Epithelial cell of esophagus (primary cell): ENCODE data around the gene ADORA1.

ENCODE experiments used
- DNase-seq: peaks from one replicate; pipeline ENCODE4 v3.0.0; 2010; ENCODE audit warnings: low read depth
- H3K4me3 ChIP-seq: 2 replicates; pipeline ENCODE4 v1.5.1; 2011; ENCODE audit warnings: mild to moderate bottlenecking, low read length, control low read depth
- TF ChIP-seq, protein P1 (sequence below): IDR thresholded peaks from 2 replicates; pipeline ENCODE4 v1.5.1; 2011; ENCODE audit warnings: low read depth, mild to moderate bottlenecking, low read length, control low read depth, inconsistent platforms; ENCODE audit not compliant: insufficient read depth; ENCODE audit errors: missing control alignments

Gene ADORA1

DNA sequence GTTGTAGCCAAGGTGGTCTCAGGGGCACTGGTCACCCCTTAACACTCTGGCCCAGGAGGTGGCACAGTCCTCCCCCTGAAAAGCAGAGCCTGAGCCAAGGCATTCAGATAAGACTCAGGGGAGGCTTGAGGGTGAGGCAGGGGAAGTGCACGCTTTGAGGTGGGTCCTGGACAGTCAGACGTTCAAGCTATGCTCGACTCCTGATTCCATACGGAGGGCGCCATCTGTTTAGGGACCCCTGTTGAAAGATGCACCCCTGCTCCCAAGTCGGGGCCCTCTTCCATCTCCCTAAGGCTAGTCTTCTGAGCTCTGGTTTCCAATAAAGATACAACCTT, 71.9 kb downstream of the ADORA1 start:
- no peak for DNase-seq
- TF ChIP-seq, protein P1, sequence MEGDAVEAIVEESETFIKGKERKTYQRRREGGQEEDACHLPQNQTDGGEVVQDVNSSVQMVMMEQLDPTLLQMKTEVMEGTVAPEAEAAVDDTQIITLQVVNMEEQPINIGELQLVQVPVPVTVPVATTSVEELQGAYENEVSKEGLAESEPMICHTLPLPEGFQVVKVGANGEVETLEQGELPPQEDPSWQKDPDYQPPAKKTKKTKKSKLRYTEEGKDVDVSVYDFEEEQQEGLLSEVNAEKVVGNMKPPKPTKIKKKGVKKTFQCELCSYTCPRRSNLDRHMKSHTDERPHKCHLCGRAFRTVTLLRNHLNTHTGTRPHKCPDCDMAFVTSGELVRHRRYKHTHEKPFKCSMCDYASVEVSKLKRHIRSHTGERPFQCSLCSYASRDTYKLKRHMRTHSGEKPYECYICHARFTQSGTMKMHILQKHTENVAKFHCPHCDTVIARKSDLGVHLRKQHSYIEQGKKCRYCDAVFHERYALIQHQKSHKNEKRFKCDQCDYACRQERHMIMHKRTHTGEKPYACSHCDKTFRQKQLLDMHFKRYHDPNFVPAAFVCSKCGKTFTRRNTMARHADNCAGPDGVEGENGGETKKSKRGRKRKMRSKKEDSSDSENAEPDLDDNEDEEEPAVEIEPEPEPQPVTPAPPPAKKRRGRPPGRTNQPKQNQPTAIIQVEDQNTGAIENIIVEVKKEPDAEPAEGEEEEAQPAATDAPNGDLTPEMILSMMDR, result no peak
- H3K4me3 ChIP-seq, result no peak overlapping the region

- TF ChIP-seq, protein P1, result no peak
- no peak overlapping the region for H3K4me3 ChIP-seq
- peak; percentile 88 for DNase-seq
Observed at GRCh38 chr1:203199816-203200571, 72.5 kb downstream of the ADORA1 start.

DNA sequence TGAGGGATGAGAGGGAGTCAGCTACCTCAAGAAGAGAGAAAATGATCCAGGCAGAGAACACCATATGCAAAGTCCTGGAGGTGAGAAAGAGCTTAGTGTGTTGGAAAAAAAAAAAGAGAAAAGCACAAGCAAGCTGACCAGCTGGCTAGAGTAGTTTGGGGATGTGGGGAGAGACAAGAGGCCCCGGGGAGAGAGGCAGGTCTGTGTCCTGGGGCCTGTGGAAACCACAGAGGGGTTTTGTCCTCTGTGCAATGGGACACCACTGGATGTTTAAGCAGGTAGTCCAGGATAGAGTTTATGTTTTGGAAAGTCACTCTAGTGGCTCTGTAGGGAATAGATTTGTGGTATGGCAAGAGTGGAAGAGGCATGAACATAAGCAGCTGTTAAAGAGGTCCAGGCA, 73.4 kb downstream of the ADORA1 start:
- no peak overlapping the region for H3K4me3 ChIP-seq
- DNase-seq, result no peak
- TF ChIP-seq, protein P1, result no peak

GRCh38 chr1:203201516-203202205, 74.1 kb downstream of the ADORA1 start:
- DNase-seq, result no peak
- TF ChIP-seq, protein P1, result no peak
- no peak overlapping the region for H3K4me3 ChIP-seq

DNA sequence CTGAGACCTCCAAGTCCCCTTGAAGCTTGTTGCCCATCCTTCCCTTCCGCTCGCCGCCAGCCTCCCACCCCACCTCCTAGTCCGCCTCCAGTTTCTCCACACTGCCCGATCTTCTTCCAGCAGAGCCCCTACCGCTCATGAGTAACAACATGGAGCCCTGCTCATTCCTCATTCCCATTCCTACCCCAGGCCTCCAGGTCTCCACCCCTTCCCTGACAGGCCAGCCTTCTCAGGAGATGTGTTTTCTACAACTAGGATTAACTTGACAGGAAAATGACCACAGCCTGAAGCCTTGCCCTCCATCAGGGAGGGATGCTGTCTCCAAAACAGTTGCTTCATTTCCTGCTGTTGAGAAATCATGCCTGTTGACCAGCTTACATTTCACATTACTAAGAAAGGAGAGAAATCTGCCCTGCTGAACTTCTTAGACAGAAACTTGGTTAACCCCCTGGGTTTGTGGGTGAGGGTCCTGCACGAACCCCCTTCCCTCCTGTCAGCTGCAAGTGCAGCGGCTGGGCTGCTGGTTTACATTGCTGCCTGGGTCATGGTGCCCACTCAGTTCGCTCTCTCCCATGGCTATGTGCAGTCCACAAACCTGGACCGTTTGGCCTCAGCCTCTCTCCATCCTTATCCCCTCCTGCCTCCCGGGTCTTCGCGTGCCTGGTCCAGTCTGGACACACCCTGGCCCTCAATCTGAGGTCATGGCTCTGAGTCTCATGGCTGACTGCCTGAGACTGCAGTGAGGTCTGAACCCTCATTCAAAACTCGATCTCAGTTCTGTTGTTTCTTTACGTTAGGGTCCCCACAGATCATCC, 75.1 kb downstream of the ADORA1 start:
- TF ChIP-seq, protein P1, result no peak
- no peak overlapping the region for H3K4me3 ChIP-seq
- peak; percentile 40 for DNase-seq

DNA sequence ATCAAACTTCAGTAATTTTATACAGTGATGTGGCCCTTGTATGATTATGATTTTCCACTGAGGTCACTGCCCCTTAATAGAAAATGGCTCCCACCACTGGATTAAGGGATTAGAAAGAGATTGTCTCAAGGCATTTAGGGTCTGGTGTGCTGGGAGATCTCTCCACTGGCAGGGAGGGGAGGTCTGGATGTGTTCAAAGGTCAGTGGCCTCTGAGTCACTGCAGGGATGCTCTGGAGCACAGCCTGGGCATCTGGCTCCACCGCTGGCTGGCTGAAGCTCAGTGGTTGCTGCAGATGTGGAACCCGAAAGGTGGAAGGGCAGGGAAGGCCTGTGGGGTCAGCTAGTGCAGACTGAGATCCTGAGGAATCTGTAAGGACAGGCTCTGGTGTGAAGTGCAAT, 77.2 kb downstream of the ADORA1 start:
- DNase-seq, result no peak
- H3K4me3 ChIP-seq, result no peak overlapping the region
- TF ChIP-seq, protein P1, result no peak
